T-helper 2 cell treated with Interferon-gamma antibody and Interleukin-4, amounts not matched to agents 5 μg/mL and 100 μg/mL, for 36 hours (primary cell): Measurements from ENCODE around the gene ICAM4.
"Not testable (repeated sequence)": the region's sequence is repeated elsewhere in the genome, so short reads cannot be mapped to it uniquely, and the experiment has no call there.

Experiments
- DNase-seq: peaks from one replicate; pipeline ENCODE4 v3.0.0; 2021; ENCODE audit warnings: low spot score
- H3K27ac Mint-ChIP-seq: one replicate; pipeline ENCODE4 v1.8.0; 2021; ENCODE audit warnings: mild to moderate bottlenecking, mixed read lengths
- H3K27me3 Mint-ChIP-seq: one replicate; pipeline ENCODE4 v1.8.0; 2021; ENCODE audit warnings: low read depth, mixed read lengths
- H3K36me3 Mint-ChIP-seq: one replicate; pipeline ENCODE4 v1.8.0; 2021; ENCODE audit warnings: low read depth, mixed read lengths
- H3K4me1 Mint-ChIP-seq: one replicate; pipeline ENCODE4 v1.8.0; 2021; ENCODE audit warnings: low read depth, mixed read lengths
- H3K4me3 Mint-ChIP-seq: one replicate; pipeline ENCODE4 v1.8.0; 2022; ENCODE audit warnings: mild to moderate bottlenecking, moderate library complexity, mixed read lengths
- H3K9me3 Mint-ChIP-seq: one replicate; pipeline ENCODE4 v1.8.0; 2021; ENCODE audit warnings: mixed read lengths

The ICAM4 gene

DNA sequence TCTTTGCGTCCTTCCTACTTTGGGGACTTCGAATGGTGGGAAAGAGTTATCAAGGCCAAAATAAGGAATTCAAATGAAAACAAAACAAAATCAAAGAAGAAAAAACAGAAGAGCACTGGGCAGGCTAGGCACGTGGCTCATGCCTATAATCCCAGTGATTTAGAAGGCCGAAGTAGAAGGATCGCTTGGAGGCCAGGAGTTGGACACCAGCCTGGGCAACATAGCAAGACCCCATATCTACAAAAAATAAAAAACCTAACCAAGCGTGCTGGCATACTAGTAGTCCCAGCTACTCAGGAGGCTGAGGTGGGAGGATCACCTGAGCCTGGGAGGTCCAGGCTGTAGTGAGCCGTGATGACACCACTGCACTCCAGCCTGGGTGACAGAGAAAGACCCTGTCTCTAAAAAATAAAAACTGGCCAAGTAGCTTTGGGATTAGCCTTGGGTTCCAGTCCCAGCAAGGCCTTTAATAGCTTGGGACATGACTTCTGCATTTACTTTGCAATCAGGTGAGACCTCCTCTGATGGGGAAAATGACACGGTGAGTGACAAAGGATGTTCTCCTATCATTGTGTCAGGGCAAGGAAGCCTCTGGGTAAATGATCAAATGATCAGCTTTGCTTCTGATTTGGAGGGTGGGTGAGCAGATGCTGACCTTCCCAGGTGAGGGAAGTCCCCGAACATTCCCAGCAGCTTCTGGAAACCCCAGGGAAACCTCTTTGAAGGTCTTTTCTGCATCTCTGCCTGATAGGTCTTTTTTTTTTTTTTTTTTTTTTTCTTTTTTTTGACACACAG is 8.8 kb upstream of the ICAM4 start:
- Mint-ChIP-seq H3K36me3 (peaks cover 31% of the 10 kb centered on the region), H3K9me3 (no peaks in the 10 kb centered on the region), H3K4me3 (no peak overlapping the region), H3K4me1 (peaks cover 16% of the 10 kb centered on the region), H3K27ac (no peak overlapping the region), H3K27me3 (no peaks in the 10 kb centered on the region)
- DNase-seq = no peak

- peaks cover 35% of the 10 kb centered on the region for H3K36me3 Mint-ChIP-seq
These were observed 7.8 kb upstream of the ICAM4 start for GRCh38 chr19:10278935-10279334.

GRCh38 chr19:10279737-10280442 is 6.9 kb upstream of the ICAM4 start:
- Mint-ChIP-seq H3K36me3 (peaks cover 34% of the 10 kb centered on the region), H3K4me1 (peaks cover 11% of the 10 kb centered on the region), H3K4me3 (no peak overlapping the region), H3K27me3 (no peaks in the 10 kb centered on the region), H3K27ac (peak overlapping the region; percentile 43), H3K9me3 (no peaks in the 10 kb centered on the region)
- no peak for DNase-seq

More at GRCh38 chr19:10278935-10279334, 7.8 kb upstream of the ICAM4 start:
- Mint-ChIP-seq H3K4me1 (peaks cover 16% of the 10 kb centered on the region), H3K27me3 (no peaks in the 10 kb centered on the region), H3K27ac (no peak overlapping the region), H3K9me3 (no peaks in the 10 kb centered on the region), H3K4me3 (no peak overlapping the region)
- no peak for DNase-seq

DNA sequence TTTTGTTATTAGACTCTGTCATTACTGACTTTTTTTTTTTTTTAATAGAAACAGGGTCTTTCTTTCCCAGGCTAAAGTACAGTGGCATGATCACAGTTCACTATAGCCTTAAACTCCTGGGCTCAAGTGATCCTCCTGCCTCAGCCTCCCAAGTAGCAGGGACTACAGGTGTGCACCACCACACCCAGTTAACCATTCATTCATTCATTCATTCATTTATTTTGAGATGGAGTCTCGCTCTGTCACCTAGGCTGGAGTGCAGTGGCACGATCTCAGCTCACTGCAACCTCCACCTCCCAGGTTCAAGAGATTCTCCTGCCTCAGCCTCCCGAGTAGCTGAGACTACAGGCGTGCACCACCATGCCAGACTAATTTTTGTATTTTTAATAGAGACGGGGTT is 4.7 kb upstream of the ICAM4 start:
- not testable (repeated sequence) for H3K27ac Mint-ChIP-seq, H3K27me3 Mint-ChIP-seq, DNase-seq, H3K9me3 Mint-ChIP-seq, H3K4me3 Mint-ChIP-seq
- Mint-ChIP-seq H3K4me1 (peaks cover 27% of the 10 kb centered on the region), H3K36me3 (peaks cover 45% of the 10 kb centered on the region)

- Mint-ChIP-seq H3K27me3 (peaks cover 3% of the 10 kb centered on the region), H3K4me3 (no peak overlapping the region), H3K9me3 (no peaks in the 10 kb centered on the region), H3K27ac (no peak overlapping the region), H3K4me1 (peaks cover 33% of the 10 kb centered on the region), H3K36me3 (peaks cover 35% of the 10 kb centered on the region)
- no peak for DNase-seq
These were observed 3.3 kb upstream of the ICAM4 start for GRCh38 chr19:10283301-10284064.

DNA sequence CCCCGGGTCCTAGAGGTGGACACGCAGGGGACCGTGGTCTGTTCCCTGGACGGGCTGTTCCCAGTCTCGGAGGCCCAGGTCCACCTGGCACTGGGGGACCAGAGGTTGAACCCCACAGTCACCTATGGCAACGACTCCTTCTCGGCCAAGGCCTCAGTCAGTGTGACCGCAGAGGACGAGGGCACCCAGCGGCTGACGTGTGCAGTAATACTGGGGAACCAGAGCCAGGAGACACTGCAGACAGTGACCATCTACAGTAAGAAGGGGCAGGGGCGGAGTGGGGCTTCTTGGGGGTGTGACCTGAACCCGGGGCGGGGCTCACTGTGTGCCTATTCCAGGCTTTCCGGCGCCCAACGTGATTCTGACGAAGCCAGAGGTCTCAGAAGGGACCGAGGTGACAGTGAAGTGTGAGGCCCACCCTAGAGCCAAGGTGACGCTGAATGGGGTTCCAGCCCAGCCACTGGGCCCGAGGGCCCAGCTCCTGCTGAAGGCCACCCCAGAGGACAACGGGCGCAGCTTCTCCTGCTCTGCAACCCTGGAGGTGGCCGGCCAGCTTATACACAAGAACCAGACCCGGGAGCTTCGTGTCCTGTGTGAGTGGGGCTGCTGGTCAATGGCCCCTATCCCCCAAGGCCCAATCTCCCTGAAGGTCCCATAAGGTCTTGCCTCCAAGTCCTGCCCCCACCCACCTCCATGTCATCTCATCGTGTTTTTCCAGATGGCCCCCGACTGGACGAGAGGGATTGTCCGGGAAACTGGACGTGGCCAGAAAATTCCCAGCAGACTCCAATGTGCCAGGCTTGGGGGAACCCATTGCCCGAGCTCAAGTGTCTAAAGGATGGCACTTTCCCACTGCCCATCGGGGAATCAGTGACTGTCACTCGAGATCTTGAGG is 2.4 kb upstream of the ICAM4 start:
- no peaks in the 10 kb centered on the region for H3K9me3 Mint-ChIP-seq
- no peak overlapping the region for H3K27ac Mint-ChIP-seq
- H3K36me3 Mint-ChIP-seq = peaks cover 31% of the 10 kb centered on the region
- DNase-seq = no peak
- peaks cover 10% of the 10 kb centered on the region for H3K27me3 Mint-ChIP-seq
- H3K4me3 Mint-ChIP-seq = no peak overlapping the region
- peaks cover 38% of the 10 kb centered on the region for H3K4me1 Mint-ChIP-seq

DNA sequence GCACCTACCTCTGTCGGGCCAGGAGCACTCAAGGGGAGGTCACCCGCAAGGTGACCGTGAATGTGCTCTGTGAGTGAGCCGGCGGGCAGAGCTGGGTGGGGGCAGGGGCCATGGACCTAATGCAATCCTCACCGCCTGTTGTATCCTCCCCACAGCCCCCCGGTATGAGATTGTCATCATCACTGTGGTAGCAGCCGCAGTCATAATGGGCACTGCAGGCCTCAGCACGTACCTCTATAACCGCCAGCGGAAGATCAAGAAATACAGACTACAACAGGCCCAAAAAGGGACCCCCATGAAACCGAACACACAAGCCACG is 1.8 kb upstream of the ICAM4 start:
- Mint-ChIP-seq H3K9me3 (no peaks in the 10 kb centered on the region), H3K36me3 (peaks cover 28% of the 10 kb centered on the region), H3K27me3 (peaks cover 11% of the 10 kb centered on the region), H3K27ac (peak overlapping the region; percentile 27), H3K4me3 (no peak overlapping the region), H3K4me1 (peaks cover 35% of the 10 kb centered on the region)
- DNase-seq = no peak

DNA sequence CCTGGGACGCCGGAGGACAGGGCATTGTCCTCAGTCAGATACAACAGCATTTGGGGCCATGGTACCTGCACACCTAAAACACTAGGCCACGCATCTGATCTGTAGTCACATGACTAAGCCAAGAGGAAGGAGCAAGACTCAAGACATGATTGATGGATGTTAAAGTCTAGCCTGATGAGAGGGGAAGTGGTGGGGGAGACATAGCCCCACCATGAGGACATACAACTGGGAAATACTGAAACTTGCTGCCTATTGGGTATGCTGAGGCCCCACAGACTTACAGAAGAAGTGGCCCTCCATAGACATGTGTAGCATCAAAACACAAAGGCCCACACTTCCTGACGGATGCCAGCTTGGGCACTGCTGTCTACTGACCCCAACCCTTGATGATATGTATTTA is 1.4 kb upstream of the ICAM4 start:
- Mint-ChIP-seq H3K4me3 (no peak overlapping the region), H3K9me3 (no peaks in the 10 kb centered on the region), H3K4me1 (peaks cover 37% of the 10 kb centered on the region), H3K27me3 (peaks cover 16% of the 10 kb centered on the region), H3K36me3 (peaks cover 26% of the 10 kb centered on the region), H3K27ac (peak overlapping the region; percentile 27)
- no peak for DNase-seq

GRCh38 chr19:10288662-10289166 is 2.0 kb downstream of the ICAM4 start:
- H3K27me3 Mint-ChIP-seq = peaks cover 48% of the 10 kb centered on the region
- H3K27ac Mint-ChIP-seq = peak overlapping the region; percentile 69
- H3K36me3 Mint-ChIP-seq = peaks cover 17% of the 10 kb centered on the region
- H3K4me3 Mint-ChIP-seq = peak overlapping the region; percentile 87
- no peaks in the 10 kb centered on the region for H3K9me3 Mint-ChIP-seq
- DNase-seq = peak; percentile 49
- H3K4me1 Mint-ChIP-seq = peaks cover 58% of the 10 kb centered on the region

DNA sequence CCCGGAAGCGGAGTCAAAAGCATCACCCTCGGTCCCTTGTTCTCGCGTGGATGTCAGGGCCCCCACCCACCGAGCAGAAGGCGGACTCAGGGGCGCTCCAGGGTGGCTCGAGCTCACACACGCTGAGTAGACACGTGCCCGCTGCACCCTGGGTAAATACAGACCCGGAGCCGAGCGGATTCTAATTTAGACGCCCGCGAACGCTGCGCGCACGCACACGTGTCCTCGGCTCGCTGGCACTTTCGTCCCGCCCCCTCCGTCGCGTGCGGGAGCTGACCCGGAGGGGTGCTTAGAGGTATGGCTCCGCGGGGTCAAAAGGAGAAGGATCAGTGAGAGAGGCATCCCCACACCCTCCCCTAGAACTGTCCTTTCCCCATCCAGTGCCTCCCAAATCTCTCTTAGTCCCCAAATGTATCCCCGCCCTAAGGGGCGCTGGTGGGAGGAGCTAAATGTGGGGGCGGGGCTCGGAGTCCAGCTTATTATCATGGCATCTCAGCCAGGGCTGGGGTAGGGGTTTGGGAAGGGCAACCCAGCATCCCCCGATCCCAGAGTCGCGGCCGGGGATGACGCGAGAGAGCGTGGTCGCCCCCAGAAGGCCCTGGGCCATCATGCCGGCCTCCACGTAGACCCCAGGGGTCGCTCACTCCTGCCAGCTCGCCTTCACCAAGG is 2.5 kb downstream of the ICAM4 start:
- H3K36me3 Mint-ChIP-seq = peaks cover 15% of the 10 kb centered on the region
- H3K27ac Mint-ChIP-seq = peak overlapping the region; percentile 69
- H3K9me3 Mint-ChIP-seq = no peaks in the 10 kb centered on the region
- H3K4me3 Mint-ChIP-seq = peak overlapping the region; percentile 87
- peaks cover 52% of the 10 kb centered on the region for H3K27me3 Mint-ChIP-seq
- DNase-seq = peak; percentile 64
- peaks cover 58% of the 10 kb centered on the region for H3K4me1 Mint-ChIP-seq

- peaks cover 58% of the 10 kb centered on the region for H3K27me3 Mint-ChIP-seq
- peaks cover 61% of the 10 kb centered on the region for H3K4me1 Mint-ChIP-seq
- peak within 1 kb of the TSS; percentile 77 for H3K27ac Mint-ChIP-seq
- H3K36me3 Mint-ChIP-seq = peaks cover 11% of the 10 kb centered on the region
- DNase-seq = peak; percentile 35
- H3K9me3 Mint-ChIP-seq = no peaks in the 10 kb centered on the region
- H3K4me3 Mint-ChIP-seq = peak within 1 kb of the TSS; percentile 87
These were observed 3.1 kb downstream of the ICAM4 start, which contains the start of gene ICAM5 for GRCh38 chr19:10289836-10290356. TSS of gene ICAM5 (plus strand) at chr19:10289952. CDS start at chr19:10290044, 92 bp downstream.

DNA sequence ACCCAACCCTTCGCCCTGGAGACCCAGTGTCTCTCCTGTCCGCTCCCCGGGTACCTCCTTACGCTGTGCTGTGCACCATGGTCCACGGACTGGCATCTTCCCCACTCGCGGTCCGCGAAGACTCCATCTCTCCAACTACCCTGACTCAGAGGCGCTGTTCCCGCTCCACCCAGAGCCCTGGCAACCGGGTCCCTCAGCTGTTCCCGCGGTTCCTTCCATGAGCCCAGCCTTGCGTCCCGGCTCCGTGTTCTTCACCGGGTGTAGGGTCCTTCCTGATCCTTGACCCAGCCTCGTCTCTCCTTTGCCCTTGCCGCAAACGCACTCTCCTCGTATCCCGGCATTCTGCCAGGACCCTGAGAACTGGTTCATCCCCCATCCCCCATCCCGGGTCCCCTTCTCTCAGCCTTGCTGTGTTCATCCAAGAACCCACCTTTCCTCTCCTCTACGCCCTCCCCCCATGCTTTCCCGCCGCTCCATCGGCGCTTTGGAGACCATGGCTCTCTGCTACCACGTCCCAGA is 3.7 kb downstream of the ICAM4 start:
- no peak for DNase-seq
- H3K27ac Mint-ChIP-seq = peak overlapping the region; percentile 77
- H3K4me1 Mint-ChIP-seq = peaks cover 58% of the 10 kb centered on the region
- H3K9me3 Mint-ChIP-seq = no peaks in the 10 kb centered on the region
- peak overlapping the region; percentile 87 for H3K4me3 Mint-ChIP-seq
- H3K27me3 Mint-ChIP-seq = peaks cover 61% of the 10 kb centered on the region
- H3K36me3 Mint-ChIP-seq = peaks cover 6% of the 10 kb centered on the region
